ENCODE measurements around the gene ZNF688. TPM values are rescaled to one million over a fixed set of nuclear protein-coding genes. Genes with fewer than 3 reads are reported as not detected.

The ZNF688 gene
- total and polyA plus RNA-seq, 2 of the 13 experiments (the other 11 are each of a cell fraction or from before 2014, with no cell fraction given) = 2.4 to 5.4 TPM

DNA sequence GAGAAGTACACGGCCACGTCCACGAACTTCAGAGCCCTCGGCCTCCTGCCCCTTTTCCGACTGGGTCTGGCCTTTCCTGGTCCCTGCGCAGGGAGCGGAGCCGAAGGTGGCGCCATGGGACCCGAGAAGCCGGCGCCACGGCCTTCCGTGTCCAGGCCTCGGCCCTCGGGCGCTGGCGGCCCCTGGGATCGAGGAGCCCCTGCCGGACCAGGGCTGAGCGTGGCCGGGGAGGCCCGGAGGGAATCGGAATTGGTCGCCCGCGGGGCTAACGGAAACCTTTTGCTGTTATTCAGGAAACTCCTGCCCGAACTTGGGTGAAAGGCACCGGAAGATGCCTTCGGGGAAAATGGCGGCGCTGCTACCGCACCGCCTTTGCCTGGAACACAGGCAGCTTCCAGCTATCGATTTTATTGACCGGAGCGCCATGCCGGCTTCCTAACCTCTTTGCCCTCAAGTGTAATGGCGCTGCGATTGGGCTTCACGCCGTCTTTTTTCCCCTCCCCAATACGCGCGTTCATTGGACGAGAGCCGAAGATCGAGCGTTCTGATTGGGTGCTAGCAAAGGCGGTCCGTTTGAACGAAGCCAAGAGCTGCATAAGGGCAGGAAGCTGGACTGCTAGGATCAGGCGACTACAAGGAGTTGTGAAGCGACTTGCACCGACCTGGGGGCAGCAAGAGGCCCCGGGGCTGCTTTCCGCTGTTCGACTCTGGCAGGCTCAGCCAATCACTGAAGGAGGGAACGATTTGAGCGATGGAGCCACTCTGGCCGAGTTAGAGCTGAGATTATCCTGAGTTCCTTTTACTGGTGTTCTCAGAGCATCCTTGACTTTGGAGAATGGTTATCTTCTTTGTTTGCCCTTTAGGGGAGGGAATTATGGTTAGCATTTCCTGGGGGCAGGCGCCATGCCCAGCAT is 38.7 kb upstream of the ZNF688 start, which contains the start of gene ZNF689 (continued):
- 0 out of 2 replicates have a peak, but pooled peaks have one; percentile 15 for TF ChIP-seq RBAK (CRISPR knock-in tag; IDR thresholded peaks at IDR 0.05)
- TF ChIP-seq AGO1 (IDR thresholded peaks at IDR 0.05; ENCODE audit: low read depth, low read length, poor library complexity, severe bottlenecking) = peak; percentile 78
- TF ChIP-seq, protein P1, sequence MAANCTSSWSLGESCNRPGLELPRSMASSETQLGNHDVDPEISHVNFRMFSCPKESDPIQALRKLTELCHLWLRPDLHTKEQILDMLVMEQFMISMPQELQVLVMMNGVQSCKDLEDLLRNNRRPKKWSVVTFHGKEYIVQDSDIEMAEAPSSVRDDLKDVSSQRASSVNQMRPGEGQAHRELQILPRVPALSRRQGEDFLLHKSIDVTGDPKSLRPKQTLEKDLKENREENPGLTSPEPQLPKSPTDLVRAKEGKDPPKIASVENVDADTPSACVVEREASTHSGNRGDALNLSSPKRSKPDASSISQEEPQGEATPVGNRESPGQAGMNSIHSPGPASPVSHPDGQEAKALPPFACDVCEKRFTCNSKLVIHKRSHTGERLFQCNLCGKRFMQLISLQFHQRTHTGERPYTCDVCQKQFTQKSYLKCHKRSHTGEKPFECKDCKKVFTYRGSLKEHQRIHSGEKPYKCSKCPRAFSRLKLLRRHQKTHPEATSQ (CRISPR knock-in tag; IDR thresholded peaks at IDR 0.05; ENCODE audit: borderline replicate concordance) = peak; percentile 70; the same call in 1 of the 2 replicates
- TF ChIP-seq ZNF619 (CRISPR knock-in tag; IDR thresholded peaks at IDR 0.05) = peak; percentile 50; the same call in 1 of the 2 replicates
- TF ChIP-seq, protein P2, sequence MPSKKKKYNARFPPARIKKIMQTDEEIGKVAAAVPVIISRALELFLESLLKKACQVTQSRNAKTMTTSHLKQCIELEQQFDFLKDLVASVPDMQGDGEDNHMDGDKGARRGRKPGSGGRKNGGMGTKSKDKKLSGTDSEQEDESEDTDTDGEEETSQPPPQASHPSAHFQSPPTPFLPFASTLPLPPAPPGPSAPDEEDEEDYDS (CRISPR knock-in tag; IDR thresholded peaks at IDR 0.05) = peak; percentile 89
- peak; percentile 8; the same call in 1 of the 2 replicates for TF ChIP-seq CEBPG (CRISPR knock-in tag; IDR thresholded peaks at IDR 0.05)
- TF ChIP-seq, protein P3, sequence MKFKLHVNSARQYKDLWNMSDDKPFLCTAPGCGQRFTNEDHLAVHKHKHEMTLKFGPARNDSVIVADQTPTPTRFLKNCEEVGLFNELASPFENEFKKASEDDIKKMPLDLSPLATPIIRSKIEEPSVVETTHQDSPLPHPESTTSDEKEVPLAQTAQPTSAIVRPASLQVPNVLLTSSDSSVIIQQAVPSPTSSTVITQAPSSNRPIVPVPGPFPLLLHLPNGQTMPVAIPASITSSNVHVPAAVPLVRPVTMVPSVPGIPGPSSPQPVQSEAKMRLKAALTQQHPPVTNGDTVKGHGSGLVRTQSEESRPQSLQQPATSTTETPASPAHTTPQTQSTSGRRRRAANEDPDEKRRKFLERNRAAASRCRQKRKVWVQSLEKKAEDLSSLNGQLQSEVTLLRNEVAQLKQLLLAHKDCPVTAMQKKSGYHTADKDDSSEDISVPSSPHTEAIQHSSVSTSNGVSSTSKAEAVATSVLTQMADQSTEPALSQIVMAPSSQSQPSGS (CRISPR knock-in tag; IDR thresholded peaks at IDR 0.05) = peak; percentile 90
- TF ChIP-seq, protein P4, sequence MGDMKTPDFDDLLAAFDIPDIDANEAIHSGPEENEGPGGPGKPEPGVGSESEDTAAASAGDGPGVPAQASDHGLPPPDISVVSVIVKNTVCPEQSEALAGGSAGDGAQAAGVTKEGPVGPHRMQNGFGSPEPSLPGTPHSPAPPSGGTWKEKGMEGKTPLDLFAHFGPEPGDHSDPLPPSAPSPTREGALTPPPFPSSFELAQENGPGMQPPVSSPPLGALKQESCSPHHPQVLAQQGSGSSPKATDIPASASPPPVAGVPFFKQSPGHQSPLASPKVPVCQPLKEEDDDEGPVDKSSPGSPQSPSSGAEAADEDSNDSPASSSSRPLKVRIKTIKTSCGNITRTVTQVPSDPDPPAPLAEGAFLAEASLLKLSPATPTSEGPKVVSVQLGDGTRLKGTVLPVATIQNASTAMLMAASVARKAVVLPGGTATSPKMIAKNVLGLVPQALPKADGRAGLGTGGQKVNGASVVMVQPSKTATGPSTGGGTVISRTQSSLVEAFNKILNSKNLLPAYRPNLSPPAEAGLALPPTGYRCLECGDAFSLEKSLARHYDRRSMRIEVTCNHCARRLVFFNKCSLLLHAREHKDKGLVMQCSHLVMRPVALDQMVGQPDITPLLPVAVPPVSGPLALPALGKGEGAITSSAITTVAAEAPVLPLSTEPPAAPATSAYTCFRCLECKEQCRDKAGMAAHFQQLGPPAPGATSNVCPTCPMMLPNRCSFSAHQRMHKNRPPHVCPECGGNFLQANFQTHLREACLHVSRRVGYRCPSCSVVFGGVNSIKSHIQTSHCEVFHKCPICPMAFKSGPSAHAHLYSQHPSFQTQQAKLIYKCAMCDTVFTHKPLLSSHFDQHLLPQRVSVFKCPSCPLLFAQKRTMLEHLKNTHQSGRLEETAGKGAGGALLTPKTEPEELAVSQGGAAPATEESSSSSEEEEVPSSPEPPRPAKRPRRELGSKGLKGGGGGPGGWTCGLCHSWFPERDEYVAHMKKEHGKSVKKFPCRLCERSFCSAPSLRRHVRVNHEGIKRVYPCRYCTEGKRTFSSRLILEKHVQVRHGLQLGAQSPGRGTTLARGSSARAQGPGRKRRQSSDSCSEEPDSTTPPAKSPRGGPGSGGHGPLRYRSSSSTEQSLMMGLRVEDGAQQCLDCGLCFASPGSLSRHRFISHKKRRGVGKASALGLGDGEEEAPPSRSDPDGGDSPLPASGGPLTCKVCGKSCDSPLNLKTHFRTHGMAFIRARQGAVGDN (CRISPR knock-in tag; IDR thresholded peaks at IDR 0.05) = peak; percentile 98
- peak; percentile 99 for TF ChIP-seq ZFX (CRISPR knock-in tag; IDR thresholded peaks at IDR 0.05; ENCODE audit: low read depth)
- peak; percentile 62; the same call in 1 of the 2 replicates for TF ChIP-seq ZNF558 (CRISPR knock-in tag; IDR thresholded peaks at IDR 0.05; ENCODE audit: borderline replicate concordance)
- TF ChIP-seq TAF15 (IDR thresholded peaks at IDR 0.05; ENCODE audit: low read depth, low read length, poor library complexity, severe bottlenecking) = no peak
- TF ChIP-seq, protein P5, sequence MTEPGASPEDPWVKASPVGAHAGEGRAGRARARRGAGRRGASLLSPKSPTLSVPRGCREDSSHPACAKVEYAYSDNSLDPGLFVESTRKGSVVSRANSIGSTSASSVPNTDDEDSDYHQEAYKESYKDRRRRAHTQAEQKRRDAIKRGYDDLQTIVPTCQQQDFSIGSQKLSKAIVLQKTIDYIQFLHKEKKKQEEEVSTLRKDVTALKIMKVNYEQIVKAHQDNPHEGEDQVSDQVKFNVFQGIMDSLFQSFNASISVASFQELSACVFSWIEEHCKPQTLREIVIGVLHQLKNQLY (CRISPR knock-in tag; IDR thresholded peaks at IDR 0.05) = peak; percentile 74; the same call in 1 of the 2 replicates
- 0 out of 2 replicates have a peak, but pooled peaks have one; percentile 24 for TF ChIP-seq FOSL1 (CRISPR knock-in tag; IDR thresholded peaks at IDR 0.05; ENCODE audit: borderline replicate concordance)
- no peak for TF ChIP-seq SMAD1 (CRISPR knock-in tag; IDR thresholded peaks at IDR 0.05; ENCODE audit: borderline replicate concordance, low read depth)
- peak; percentile 97 for TF ChIP-seq ZNF615 (CRISPR knock-in tag; IDR thresholded peaks at IDR 0.05; ENCODE audit: borderline replicate concordance)
- TF ChIP-seq, protein P6, sequence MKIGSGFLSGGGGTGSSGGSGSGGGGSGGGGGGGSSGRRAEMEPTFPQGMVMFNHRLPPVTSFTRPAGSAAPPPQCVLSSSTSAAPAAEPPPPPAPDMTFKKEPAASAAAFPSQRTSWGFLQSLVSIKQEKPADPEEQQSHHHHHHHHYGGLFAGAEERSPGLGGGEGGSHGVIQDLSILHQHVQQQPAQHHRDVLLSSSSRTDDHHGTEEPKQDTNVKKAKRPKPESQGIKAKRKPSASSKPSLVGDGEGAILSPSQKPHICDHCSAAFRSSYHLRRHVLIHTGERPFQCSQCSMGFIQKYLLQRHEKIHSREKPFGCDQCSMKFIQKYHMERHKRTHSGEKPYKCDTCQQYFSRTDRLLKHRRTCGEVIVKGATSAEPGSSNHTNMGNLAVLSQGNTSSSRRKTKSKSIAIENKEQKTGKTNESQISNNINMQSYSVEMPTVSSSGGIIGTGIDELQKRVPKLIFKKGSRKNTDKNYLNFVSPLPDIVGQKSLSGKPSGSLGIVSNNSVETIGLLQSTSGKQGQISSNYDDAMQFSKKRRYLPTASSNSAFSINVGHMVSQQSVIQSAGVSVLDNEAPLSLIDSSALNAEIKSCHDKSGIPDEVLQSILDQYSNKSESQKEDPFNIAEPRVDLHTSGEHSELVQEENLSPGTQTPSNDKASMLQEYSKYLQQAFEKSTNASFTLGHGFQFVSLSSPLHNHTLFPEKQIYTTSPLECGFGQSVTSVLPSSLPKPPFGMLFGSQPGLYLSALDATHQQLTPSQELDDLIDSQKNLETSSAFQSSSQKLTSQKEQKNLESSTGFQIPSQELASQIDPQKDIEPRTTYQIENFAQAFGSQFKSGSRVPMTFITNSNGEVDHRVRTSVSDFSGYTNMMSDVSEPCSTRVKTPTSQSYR (CRISPR knock-in tag; IDR thresholded peaks at IDR 0.05; ENCODE audit: borderline replicate concordance) = no peak

All from HepG2 (cell line).